PC-3 (cell line): ENCODE results near the gene MTFMT. TPM values are rescaled to one million over a fixed set of nuclear protein-coding genes. Genes with fewer than 3 reads are reported as not detected.

Experiments
- ATAC-seq: fragments of 200-7000 bp; cut with Tn5 transposase; 2 replicates; pipeline ENCODE4 v1.9.1; 2020; ENCODE audit warnings: mild to moderate bottlenecking, moderate library complexity
- Bru-seq: library from RNA; stranded (reverse); fragments of 400-500 nt; gene quantifications from one replicate; lab custom pipeline; 2021; lab: Mats Ljungman, UMichigan
- BruChase-seq, 2 experiments: library from RNA; stranded (reverse); fragments of 400-500 nt; gene quantifications; one replicate each; lab custom pipeline; 2021; lab: Mats Ljungman, UMichigan
- BruUV-seq: library from RNA; stranded (reverse); fragments of 400-500 nt; replicated peaks from 2 replicates; lab custom pipeline; 2021; lab: Mats Ljungman, UMichigan
- CTCF ChIA-PET: fragments of 300-600 bp; sonication (Branson Sonifier 250); formaldehyde crosslinking; loops from one replicate; lab custom pipeline; 2022; ENCODE audit warnings: antibody characterized with exemption; lab: Charles Lee
- POLR2A ChIA-PET: fragments of 300-600 bp; sonication (Branson Sonifier 250); formaldehyde crosslinking; loops from one replicate; lab custom pipeline; 2022; ENCODE audit warnings: antibody characterized with exemption; ENCODE audit not compliant: unreplicated experiment; lab: Charles Lee
- DNase-seq: peaks from one replicate; pipeline ENCODE4 v3.0.0-alpha.2; 2015
- H2AFZ ChIP-seq: fragments of 300-600 bp; sonication (generic); 2 replicates; pipeline ENCODE4 v1.6.0; 2016; ENCODE audit warnings: antibody characterized with exemption, low read length
- H3F3A ChIP-seq: fragments of 300-600 bp; sonication (generic); one replicate; pipeline ENCODE4 v1.6.0; 2017; ENCODE audit warnings: antibody characterized with exemption, low read length, control low read depth, mild to moderate bottlenecking; ENCODE audit not compliant: unreplicated experiment
- H3K27ac ChIP-seq: fragments of 300-600 bp; sonication (generic); 2 replicates; pipeline ENCODE4 v1.5.1; 2016; ENCODE audit warnings: mild to moderate bottlenecking, low read length
- H3K27me3 ChIP-seq: fragments of 300-600 bp; sonication (generic); 2 replicates; pipeline ENCODE4 v1.6.1; 2016; ENCODE audit warnings: low read length, mixed read lengths
- H3K36me3 ChIP-seq: fragments of 300-600 bp; sonication (generic); 2 replicates; pipeline ENCODE4 v1.6.1; 2016; ENCODE audit warnings: low read depth, mixed run types, low read length, mixed read lengths
- H3K4me1 ChIP-seq: fragments of 300-600 bp; sonication (generic); 2 replicates; pipeline ENCODE4 v1.5.1; 2016; ENCODE audit warnings: low read length; ENCODE audit not compliant: insufficient read depth
- H3K4me2 ChIP-seq: fragments of 300-600 bp; sonication (generic); 2 replicates; pipeline ENCODE4 v1.6.0; 2016; ENCODE audit warnings: low read length
- H3K4me3 ChIP-seq: fragments of 300-600 bp; sonication (generic); 2 replicates; pipeline ENCODE4 v1.5.1; 2016; ENCODE audit warnings: mild to moderate bottlenecking, low read length, mixed read lengths
- H3K79me2 ChIP-seq: fragments of 300-600 bp; sonication (generic); 2 replicates; pipeline ENCODE4 v1.6.1; 2017; ENCODE audit warnings: low read length, mixed read lengths
- H3K9ac ChIP-seq: fragments of 300-600 bp; sonication (generic); 2 replicates; pipeline ENCODE4 v1.6.0; 2016; ENCODE audit warnings: mild to moderate bottlenecking, low read length
- H3K9me2 ChIP-seq: fragments of 300-600 bp; sonication (generic); replicated peaks from 2 replicates; pipeline ENCODE4 v1.6.1; 2016; ENCODE audit warnings: mixed run types, low read length, mixed read lengths
- H3K9me3 ChIP-seq: fragments of 300-600 bp; sonication (generic); 2 replicates; pipeline ENCODE4 v1.6.1; 2016; ENCODE audit warnings: low read length, mixed read lengths
- H4K20me1 ChIP-seq: fragments of 300-600 bp; sonication (generic); 2 replicates; pipeline ENCODE4 v1.6.1; 2016; ENCODE audit warnings: low read length, mixed read lengths
- CTCF ChIP-seq: fragments of 300-600 bp; sonication (generic); conservative IDR thresholded peaks from 2 replicates; pipeline ENCODE4 v1.5.1; 2017; ENCODE audit warnings: antibody characterized with exemption, low read depth, mild to moderate bottlenecking, low read length
- EZH2 ChIP-seq: fragments of 300-600 bp; sonication (generic); IDR thresholded peaks from one replicate; pipeline ENCODE4 v1.6.1; 2017; ENCODE audit warnings: antibody characterized with exemption, mild to moderate bottlenecking, low read length; ENCODE audit not compliant: unreplicated experiment
- EZH2phosphoT487 ChIP-seq: fragments of 300-600 bp; sonication (generic); IDR thresholded peaks from 2 replicates; pipeline ENCODE4 v1.6.1; 2018; ENCODE audit warnings: mild to moderate bottlenecking, antibody characterized with exemption, low read length, borderline replicate concordance
- intact Hi-C: fragments of 100-400 bp; cut with micrococcal nuclease; formaldehyde crosslinking; loops from 2 replicates; pipeline ENCODE4 v1.9.0; 2023
- long read RNA-seq: library from polyadenylated mRNA; unstranded; transcript quantifications from one replicate; pipeline ENCODE4 v2.0.0, GENCODE V29; 2021; ENCODE audit not compliant: unreplicated experiment
- total RNA-seq: library from RNA; depleted of rRNA; stranded (reverse); fragments of >200 nt; gene quantifications from 2 replicates; pipeline ENCODE4 v1.2.3, GENCODE V29; 2014; rRNA removed

MTFMT gene
- total RNA-seq (15.5 and 31.3 TPM in 2 replicates), Bru-seq, nascent RNA (percentile 65 among the genes with signal in this experiment), BruChase-seq, experiment 1, labeled RNA remaining after a 6-hour chase (percentile 66 among the genes with signal in this experiment), BruChase-seq, experiment 2, labeled RNA remaining after a 2-hour chase (percentile 67 among the genes with signal in this experiment)
- long read RNA-seq, transcript MTFMT-201 (9 exons, 2,734 nt), result major isoform, 30 of 39 reads
- long read RNA-seq, partial matches to known transcripts, result 4 of 39 reads
- long read RNA-seq, other reads (novel, unspliced or antisense), result 5 of 39 reads

GRCh38 chr15:65028921-65029735 is at the start of gene MTFMT:
MTFMT (minus strand) TSS chr15:65029639; CDS start chr15:65029613, 26 bp downstream.
- peaks cover 20% of the 10 kb centered on the region for H3K79me2 ChIP-seq
- H3K4me1 ChIP-seq, result peaks cover 13% of the 10 kb centered on the region; the same call in 1 of the 2 replicates
- H3K27me3 ChIP-seq, result no peaks in the 10 kb centered on the region
- peak within 1 kb of the TSS; percentile 91 for H3K4me3 ChIP-seq
- no peak within 1 kb of the TSS for H3K27ac ChIP-seq
- intact Hi-C loops, result loop anchor here (5.0 kb wide), 1 partner anchor 42 kb away; the partner anchor contains the start of gene SPG21
- no peaks in the 10 kb centered on the region for H3F3A ChIP-seq
- ATAC-seq (peak; percentile 70), DNase-seq (peak; percentile 71)
- peak within 1 kb of the TSS; percentile 89 for H2AFZ ChIP-seq
- peak within 1 kb of the TSS; percentile 85 for H3K9ac ChIP-seq
- no TSS peak for BruUV-seq
- ChIA-PET CTCF (no interaction called here), POLR2A (no interaction called here)
- no peaks in the 10 kb centered on the region for H3K9me3 ChIP-seq
- no peaks in the 10 kb centered on the region for H4K20me1 ChIP-seq
- H3K9me2 ChIP-seq, result no peaks in the 10 kb centered on the region
- peaks cover 4% of the 10 kb centered on the region; the same call in 1 of the 2 replicates for H3K36me3 ChIP-seq
- H3K4me2 ChIP-seq, result peak within 1 kb of the TSS; percentile 82
- TF ChIP-seq CTCF (no peak), EZH2phosphoT487 (no peak), EZH2 (no peak)

GRCh38 chr15:65077981-65078352 is 48.5 kb upstream of the MTFMT start:
- Histone ChIP-seq H3K27me3 (no peaks in the 10 kb centered on the region), H3K9me2 (no peaks in the 10 kb centered on the region), H3F3A (no peaks in the 10 kb centered on the region), H3K4me2 (no peak overlapping the region), H3K4me3 (no peak overlapping the region), H3K79me2 (no peaks in the 10 kb centered on the region), H3K9me3 (no peaks in the 10 kb centered on the region), H3K9ac (no peak overlapping the region), H3K36me3 (no peaks in the 10 kb centered on the region), H4K20me1 (no peaks in the 10 kb centered on the region), H3K4me1 (no peaks in the 10 kb centered on the region), H2AFZ (no peak overlapping the region), H3K27ac (no peak overlapping the region)
- ChIA-PET POLR2A (no interaction called here), CTCF (no interaction called here)
- TF ChIP-seq EZH2, result no peak
- no peak for TF ChIP-seq CTCF
- TF ChIP-seq EZH2phosphoT487, result no peak
- intact Hi-C loops, result no loop called here
- ATAC-seq (no peak), DNase-seq (no peak)
- no TSS peak for BruUV-seq
